SK-N-MC (cell line): ENCODE data around the gene ADCY4.

Experiments
- DNase-seq: peaks from one replicate; pipeline ENCODE4 v3.0.0-alpha.2; 2011; ENCODE audit warnings: low read depth, low spot score
- H3K27ac ChIP-seq: fragments of 200-600 bp; sonication (generic); 2 replicates; pipeline ENCODE4 v1.5.1; 2016; ENCODE audit warnings: mixed run types
- H3K36me3 ChIP-seq: fragments of 200-600 bp; sonication (generic); 2 replicates; pipeline ENCODE4 v1.6.1; 2017; ENCODE audit warnings: antibody characterized with exemption, low read length, mixed read lengths; ENCODE audit not compliant: insufficient read depth
- H3K4me3 ChIP-seq: fragments of 200-600 bp; sonication (generic); 2 replicates; pipeline ENCODE4 v1.5.1; 2016
- H3K9ac ChIP-seq: fragments of 200-600 bp; sonication (generic); 2 replicates; pipeline ENCODE4 v1.8.0; 2017; ENCODE audit warnings: mixed run types, mixed read lengths; ENCODE audit not compliant: insufficient read length
- H3K9me3 ChIP-seq: fragments of 200-600 bp; sonication (generic); 2 replicates; pipeline ENCODE4 v1.6.1; 2017; ENCODE audit warnings: low read depth, mild to moderate bottlenecking, antibody characterized with exemption, low read length, moderate library complexity, mixed read lengths
- EZH2 ChIP-seq: fragments of 200-600 bp; sonication (generic); IDR thresholded peaks from one replicate; pipeline ENCODE4 v1.6.1; 2017; ENCODE audit warnings: antibody characterized with exemption
- FOXP2 ChIP-seq: optimal IDR thresholded peaks from 2 replicates; pipeline ENCODE3; 2011; ENCODE audit warnings: mild to moderate bottlenecking, moderate library complexity; ENCODE audit not compliant: insufficient read depth; ENCODE audit errors: extremely low read length, control extremely low read depth
- POLR2AphosphoS5 ChIP-seq: IDR thresholded peaks from 2 replicates; pipeline ENCODE4 v1.6.1; 2012; ENCODE audit warnings: mild to moderate bottlenecking, low read depth, low read length, borderline replicate concordance

Gene ADCY4

DNA sequence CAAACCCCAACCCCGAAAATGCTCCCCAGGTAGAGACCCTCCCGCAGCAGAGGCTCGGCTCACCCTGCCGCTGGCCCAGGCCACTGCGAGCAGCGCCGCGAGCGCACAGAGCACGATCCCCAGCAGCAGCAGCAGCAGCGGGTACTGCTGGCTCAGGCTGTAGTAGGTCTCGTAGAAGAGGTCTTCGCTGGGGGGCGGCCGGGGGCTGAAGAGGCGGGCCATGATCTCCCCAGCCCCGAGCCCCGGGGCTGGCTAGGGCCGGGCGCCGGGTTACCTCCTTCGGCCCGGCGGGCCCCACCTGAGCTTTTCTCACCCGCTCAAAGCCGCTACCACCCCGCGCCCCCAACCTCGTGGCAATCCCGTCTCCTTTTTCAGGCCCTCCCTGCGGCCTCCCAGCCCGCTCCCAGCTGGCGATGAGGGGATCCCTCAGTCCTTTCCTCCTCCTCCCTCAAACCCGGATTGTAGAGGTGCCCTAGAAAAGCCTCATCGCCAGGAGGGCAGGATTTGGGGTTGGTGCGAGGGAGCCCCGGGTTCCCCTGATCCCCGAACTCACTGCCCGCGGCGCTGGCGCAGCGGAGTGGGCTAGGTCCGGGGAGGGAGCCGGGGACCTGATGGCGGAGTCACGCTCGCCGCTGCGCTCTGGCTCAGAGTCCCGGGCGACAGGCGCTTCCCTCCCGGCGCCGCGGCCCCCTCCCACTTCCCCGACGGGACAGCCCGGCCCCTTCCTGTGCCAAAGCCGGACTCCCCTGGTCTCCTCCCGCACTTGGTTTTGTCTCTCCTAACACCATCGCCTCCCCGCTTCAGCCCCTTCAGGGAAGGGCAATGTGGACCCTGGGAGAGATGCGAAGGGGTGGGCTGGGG, at the start of gene ADCY4:
TSS of gene ADCY4 (minus strand) at position 641 of the 861 bp plus-strand sequence. CDS start at position 222, 419 bp downstream.
- no peak for DNase-seq

DNA sequence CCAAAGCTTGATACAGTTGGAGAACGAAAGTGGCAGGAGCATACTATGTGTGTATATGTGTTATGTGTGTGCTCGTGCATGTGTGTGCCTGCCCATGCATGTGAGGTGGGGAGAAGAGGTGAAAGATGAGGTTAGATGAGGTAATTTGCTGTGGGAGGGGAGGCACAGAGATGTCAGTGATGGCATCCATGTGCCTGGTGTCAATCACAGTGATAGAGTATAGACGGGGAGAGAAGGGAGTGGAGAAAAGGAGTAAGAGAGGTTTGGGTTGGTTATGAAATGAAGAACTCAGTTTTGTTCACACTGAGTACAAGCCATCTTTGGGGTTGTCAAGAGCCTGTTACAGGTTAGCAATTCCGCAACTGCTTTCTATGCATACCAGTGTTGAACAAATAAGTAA, 49.3 kb upstream of the ADCY4 start:
- Histone ChIP-seq H3K36me3 (no peaks in the 10 kb centered on the region), H3K27ac (no peak overlapping the region), H3K4me3 (no peak overlapping the region), H3K9ac (no peak overlapping the region), H3K9me3 (no peaks in the 10 kb centered on the region)
- no peak for DNase-seq
- TF ChIP-seq EZH2 = no peak
- no peak for TF ChIP-seq POLR2AphosphoS5
- TF ChIP-seq FOXP2 = no peak

More for the DNA sequence above, at the start of gene ADCY4:
- Histone ChIP-seq H3K27ac (no peak within 1 kb of the TSS), H3K4me3 (peak within 1 kb of the TSS; percentile 84), H3K9ac (peak within 1 kb of the TSS; percentile 63), H3K36me3 (no peaks in the 10 kb centered on the region), H3K9me3 (no peaks in the 10 kb centered on the region)
- TF ChIP-seq FOXP2 = no peak
- no peak for TF ChIP-seq POLR2AphosphoS5
- no peak for TF ChIP-seq EZH2

DNA sequence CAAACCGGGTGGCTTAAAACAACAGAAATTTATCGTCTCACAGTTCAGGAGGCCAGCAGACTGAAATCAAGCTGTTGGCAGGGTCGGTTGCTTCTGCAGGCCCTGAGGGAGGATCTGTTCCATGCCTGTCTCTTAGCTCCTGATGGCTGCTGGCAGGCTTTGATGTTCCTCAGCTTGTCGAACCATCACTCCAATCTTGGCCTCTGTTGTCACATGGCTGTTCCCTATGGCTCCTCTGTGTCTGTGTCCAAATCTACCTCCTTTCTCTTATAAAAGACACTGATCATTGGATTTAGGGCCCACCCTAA, 47.1 kb upstream of the ADCY4 start:
- DNase-seq = no peak

DNA sequence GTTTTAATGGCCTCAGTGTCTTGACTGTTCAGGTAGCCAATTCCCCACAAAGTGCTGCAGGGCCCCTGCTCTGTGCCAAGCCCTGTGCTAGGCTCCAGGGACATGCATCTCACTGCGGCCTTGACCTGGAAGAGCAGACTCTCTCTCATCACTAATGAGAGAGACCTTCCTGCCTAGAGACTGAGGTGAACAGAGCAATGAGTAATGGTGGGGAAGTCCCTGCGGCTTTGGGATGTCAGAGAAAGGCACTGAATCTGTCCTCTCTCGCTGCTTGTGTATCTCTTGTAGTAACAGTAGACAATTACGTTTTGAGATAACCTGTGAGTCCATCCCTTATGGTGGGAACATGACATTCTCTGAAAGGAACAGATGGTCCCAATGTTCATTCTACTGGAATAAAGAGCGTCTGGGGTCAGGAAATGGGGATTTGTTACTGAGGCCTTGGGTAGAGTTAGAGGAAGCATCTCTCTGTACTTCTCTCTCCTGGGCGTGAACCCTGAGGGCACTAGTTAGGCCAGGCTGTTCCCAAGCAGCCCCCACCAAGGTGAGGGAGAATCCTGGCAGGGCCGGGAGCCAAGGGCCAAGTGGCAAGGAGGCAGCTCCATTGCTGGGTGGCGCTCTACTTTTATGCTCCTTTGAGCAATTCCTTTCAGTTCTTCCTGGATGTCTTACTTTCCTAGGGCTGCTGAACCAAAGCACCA, 46.6 kb upstream of the ADCY4 start:
- H3K4me3 ChIP-seq = no peak overlapping the region
- H3K27ac ChIP-seq = no peak overlapping the region
- no peak overlapping the region for H3K9ac ChIP-seq
- H3K36me3 ChIP-seq = peaks cover 7% of the 10 kb centered on the region; the same call in 1 of the 2 replicates
- TF ChIP-seq POLR2AphosphoS5 = no peak
- no peak for DNase-seq
- no peaks in the 10 kb centered on the region for H3K9me3 ChIP-seq

More for the DNA sequence above, 47.1 kb upstream of the ADCY4 start:
- TF ChIP-seq POLR2AphosphoS5 (no peak), EZH2 (no peak), FOXP2 (no peak)
- H3K4me3 ChIP-seq = no peak overlapping the region
- no peaks in the 10 kb centered on the region for H3K9me3 ChIP-seq
- H3K9ac ChIP-seq = no peak overlapping the region
- no peak overlapping the region for H3K27ac ChIP-seq
- peaks cover 4% of the 10 kb centered on the region; the same call in 1 of the 2 replicates for H3K36me3 ChIP-seq

DNA sequence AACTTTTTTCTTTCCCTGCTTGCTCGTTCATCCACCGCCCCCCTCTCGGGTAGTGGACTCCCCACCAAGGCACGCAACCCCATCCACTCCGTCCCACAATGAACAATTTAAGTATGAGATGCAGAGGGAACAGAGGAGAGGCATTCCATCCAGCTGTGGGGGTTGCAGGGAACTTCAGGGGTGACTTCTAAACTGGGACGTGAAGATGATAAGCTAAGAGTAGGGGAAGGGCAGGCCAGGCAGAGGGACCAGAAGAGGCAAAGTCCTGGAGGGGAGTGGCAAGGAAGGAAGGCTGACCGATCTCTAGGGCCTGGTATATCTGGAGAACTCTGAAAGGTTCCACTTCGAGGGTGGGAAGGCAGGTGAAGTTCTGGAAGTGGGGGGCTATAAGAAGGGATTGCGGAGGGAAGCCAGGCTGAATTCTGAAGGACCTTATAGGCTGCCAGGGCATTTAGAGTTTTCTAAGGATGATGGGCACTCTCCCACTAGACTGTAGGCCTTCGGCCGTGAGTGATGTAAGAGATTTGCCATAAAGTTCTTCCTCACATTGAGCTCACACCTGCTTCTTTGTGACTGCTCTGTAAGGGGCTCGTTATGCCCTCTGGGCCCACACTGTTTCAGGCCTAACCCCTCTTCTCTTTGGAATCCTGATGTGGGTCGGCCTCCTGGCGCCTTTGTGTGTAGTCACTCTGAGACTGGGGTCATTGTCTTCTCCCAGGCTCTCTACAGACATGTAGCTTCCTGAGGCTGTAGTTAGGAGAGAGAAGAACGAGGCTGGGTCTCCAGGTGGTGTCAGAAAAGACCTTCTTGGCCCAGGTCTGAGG, 45.2 kb upstream of the ADCY4 start:
- H3K9ac ChIP-seq = no peak overlapping the region
- H3K36me3 ChIP-seq = peaks cover 19% of the 10 kb centered on the region; the same call in 1 of the 2 replicates
- no peaks in the 10 kb centered on the region for H3K9me3 ChIP-seq
- no peak for DNase-seq
- no peak overlapping the region for H3K4me3 ChIP-seq
- TF ChIP-seq EZH2 (no peak), POLR2AphosphoS5 (no peak), FOXP2 (no peak)
- no peak overlapping the region for H3K27ac ChIP-seq

DNA sequence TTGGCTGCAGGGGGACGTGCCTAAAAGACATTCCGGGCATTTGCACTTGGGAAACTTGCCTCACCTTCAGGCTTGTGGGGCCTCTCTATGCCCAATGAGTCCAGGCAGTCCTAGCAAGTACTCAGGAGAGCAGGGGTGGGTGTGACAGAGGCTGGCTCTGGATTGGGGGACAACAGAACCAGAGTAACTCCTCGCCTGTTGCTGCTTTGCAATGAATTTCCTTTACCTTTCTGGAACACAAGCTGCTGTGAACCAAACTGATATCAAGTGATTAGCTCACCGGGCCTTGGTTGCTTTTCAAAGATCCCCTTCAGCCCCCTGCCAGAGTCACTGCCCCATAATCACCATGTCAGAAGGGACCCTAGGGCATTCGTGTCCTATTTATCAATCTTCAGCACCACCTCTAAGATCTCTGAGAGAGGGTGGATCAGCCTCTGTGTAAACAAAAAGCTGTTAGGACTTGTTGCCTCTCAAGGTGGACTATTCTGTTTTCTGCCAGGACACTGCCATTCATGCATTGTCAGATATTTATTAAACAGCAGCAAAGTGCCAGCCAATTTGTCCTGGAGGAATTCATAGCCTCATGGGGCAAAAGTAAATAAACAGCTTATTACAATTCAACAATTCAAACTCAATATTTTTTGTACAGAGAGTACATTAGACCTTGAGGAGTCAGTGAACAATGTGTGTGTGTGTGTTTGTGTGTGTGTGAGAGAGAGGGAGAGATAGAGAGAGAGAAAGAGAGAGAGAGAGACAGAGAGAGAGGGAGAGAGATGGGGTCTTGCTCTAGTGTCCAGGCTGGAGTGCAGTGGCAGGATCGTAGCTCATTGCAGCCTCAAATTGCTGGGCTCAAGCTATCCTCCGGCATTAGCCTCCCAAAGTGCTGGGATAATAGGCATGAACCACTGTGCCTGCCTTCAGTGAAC, 44.4 kb upstream of the ADCY4 start:
- no peak overlapping the region for H3K4me3 ChIP-seq
- H3K36me3 ChIP-seq = peaks cover 22% of the 10 kb centered on the region; the same call in 1 of the 2 replicates
- no peak overlapping the region for H3K27ac ChIP-seq
- H3K9me3 ChIP-seq = no peaks in the 10 kb centered on the region
- no peak for DNase-seq
- H3K9ac ChIP-seq = no peak overlapping the region
- TF ChIP-seq FOXP2 = no peak
- TF ChIP-seq EZH2 = no peak
- no peak for TF ChIP-seq POLR2AphosphoS5

DNA sequence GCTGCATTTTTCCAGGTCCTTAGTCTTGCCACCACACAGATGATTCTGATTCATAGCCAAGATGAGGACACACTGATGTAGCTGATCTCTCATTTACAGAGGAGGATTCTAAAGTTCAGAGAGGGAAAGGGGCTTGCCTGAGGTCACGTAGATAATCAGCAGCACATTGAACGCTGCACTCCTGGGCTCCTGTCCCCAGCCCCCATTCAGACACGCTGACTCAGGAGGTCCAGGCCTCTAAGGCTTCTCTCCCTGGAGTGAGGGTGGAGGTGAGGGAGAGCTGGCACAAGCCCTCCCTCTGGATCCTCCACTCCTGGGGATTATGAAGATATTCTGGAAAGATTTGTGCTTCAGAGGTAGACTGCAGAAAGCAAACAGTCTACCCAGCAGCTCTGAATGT, 43.5 kb upstream of the ADCY4 start:
- DNase-seq = no peak
- H3K36me3 ChIP-seq = peaks cover 31% of the 10 kb centered on the region; the same call in 1 of the 2 replicates
- H3K27ac ChIP-seq = no peak overlapping the region
- no peak for TF ChIP-seq POLR2AphosphoS5
- TF ChIP-seq EZH2 = no peak
- no peak for TF ChIP-seq FOXP2
- H3K9me3 ChIP-seq = no peaks in the 10 kb centered on the region
- H3K9ac ChIP-seq = no peak overlapping the region
- no peak overlapping the region for H3K4me3 ChIP-seq

DNA sequence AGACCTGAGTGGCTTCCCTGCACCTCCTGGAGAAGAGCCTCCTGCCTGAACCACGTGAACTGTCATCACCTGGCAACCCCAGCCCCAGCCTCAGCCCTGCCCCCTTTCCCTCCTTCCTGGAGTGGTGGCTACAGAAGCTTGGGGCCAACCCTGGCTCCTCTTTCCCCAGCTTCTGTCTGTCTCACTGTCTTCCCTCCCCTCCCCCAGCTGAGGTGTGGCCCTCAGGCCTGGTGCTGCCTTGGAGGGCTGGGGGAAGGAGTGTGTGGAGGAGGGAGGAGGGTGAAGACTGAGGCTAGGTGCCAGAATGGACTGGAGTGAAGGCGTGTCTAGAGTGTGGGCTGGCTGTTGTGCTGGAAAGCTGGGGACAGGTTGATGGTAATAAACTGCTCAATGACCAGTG, 42.8 kb upstream of the ADCY4 start:
- Histone ChIP-seq H3K4me3 (no peak overlapping the region), H3K36me3 (peaks cover 37% of the 10 kb centered on the region; the same call in 1 of the 2 replicates), H3K9me3 (no peaks in the 10 kb centered on the region), H3K9ac (no peak overlapping the region), H3K27ac (no peak overlapping the region)
- TF ChIP-seq EZH2 = no peak
- no peak for TF ChIP-seq FOXP2
- no peak for TF ChIP-seq POLR2AphosphoS5
- no peak for DNase-seq
